ENCODE results near the gene LRRC52. TPM values are rescaled to one million over a fixed set of nuclear protein-coding genes. Genes with fewer than 3 reads are reported as not detected.

LRRC52 gene
- total RNA-seq, 1 donor from 2014 or later: 0.44 TPM

DNA sequence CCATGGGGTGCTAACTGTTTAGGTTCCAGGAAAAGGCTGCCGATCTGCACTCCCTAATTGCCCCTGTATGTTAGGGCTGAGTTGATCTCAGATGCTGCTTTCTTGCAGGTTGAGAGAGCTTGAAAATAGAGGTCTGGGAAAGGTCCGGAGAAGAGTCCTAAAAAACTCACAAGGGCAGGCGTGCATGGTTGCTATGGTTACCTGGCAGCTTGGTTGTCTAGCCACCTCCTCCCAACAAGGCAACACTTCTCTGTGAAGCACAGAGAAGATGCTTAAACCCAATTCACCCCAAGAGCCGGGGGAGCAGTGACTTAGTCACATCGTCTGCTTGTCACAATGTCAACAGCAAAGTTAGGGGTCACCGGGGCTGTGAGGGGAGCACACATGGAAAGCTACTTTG, 31.0 kb upstream of the LRRC52 start:
- no peak for TF ChIP-seq CTCF (IDR thresholded peaks at IDR 0.05)
- no peak overlapping the region for H3K4me3 ChIP-seq
- no peak for ATAC-seq
- DNase-seq: no peak
- H3K27ac ChIP-seq: no peak overlapping the region
- no peaks in the 10 kb centered on the region for H3K9me3 ChIP-seq
- intact Hi-C loops (cut with DNase I): no loop called here
- no peaks in the 10 kb centered on the region for H3K4me1 ChIP-seq
- H3K36me3 ChIP-seq: no peaks in the 10 kb centered on the region
- no peaks in the 10 kb centered on the region for H3K27me3 ChIP-seq (ENCODE audit: low read depth)

- no peak for TF ChIP-seq CTCF (IDR thresholded peaks at IDR 0.05)
- intact Hi-C loops (cut with DNase I): no loop called here
- no peak for ATAC-seq
- H3K27me3 ChIP-seq (ENCODE audit: low read depth): no peaks in the 10 kb centered on the region
- peaks cover 2% of the 10 kb centered on the region for H3K9me3 ChIP-seq
- no peak for DNase-seq
- no peak overlapping the region for H3K4me3 ChIP-seq
- H3K4me1 ChIP-seq: no peaks in the 10 kb centered on the region
- H3K36me3 ChIP-seq: no peaks in the 10 kb centered on the region
- H3K27ac ChIP-seq: no peak overlapping the region
Observed at GRCh38 chr1:165516469-165516868, 27.3 kb upstream of the LRRC52 start.

DNA sequence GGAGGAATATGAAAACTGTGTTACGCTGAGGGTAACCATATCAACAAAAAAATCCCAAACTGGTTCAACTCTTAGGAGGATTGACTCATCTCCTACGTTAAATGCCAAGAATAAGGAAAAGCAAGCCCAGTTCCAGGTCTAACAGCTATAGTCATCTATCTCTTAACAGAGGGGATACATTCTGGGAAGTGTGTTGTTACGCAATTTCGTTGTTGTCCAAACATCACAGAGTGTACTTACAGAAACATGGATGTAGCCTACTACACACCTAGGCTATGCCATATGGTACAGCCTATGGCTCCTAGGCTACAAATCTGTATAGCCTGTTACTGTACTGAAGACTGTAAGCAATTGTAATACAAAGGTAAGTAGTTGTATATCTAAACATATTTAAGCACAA, 23.2 kb upstream of the LRRC52 start:
- Histone ChIP-seq H3K4me3 (no peak overlapping the region), H3K4me1 (no peaks in the 10 kb centered on the region), H3K9me3 (peaks cover 10% of the 10 kb centered on the region), H3K27ac (no peak overlapping the region), H3K36me3 (no peaks in the 10 kb centered on the region), H3K27me3 (ENCODE audit: low read depth) (no peaks in the 10 kb centered on the region)
- DNase-seq: no peak
- TF ChIP-seq CTCF (IDR thresholded peaks at IDR 0.05): no peak
- no peak for ATAC-seq
- intact Hi-C loops (cut with DNase I): no loop called here

GRCh38 chr1:165524639-165525285, 19.0 kb upstream of the LRRC52 start:
- no peak for TF ChIP-seq CTCF (IDR thresholded peaks at IDR 0.05)
- H3K9me3 ChIP-seq: peaks cover 10% of the 10 kb centered on the region
- no peaks in the 10 kb centered on the region for H3K4me1 ChIP-seq
- DNase-seq (no peak), ATAC-seq (no peak)
- H3K27ac ChIP-seq: no peak overlapping the region
- intact Hi-C loops (cut with DNase I): no loop called here
- no peaks in the 10 kb centered on the region for H3K36me3 ChIP-seq
- no peak overlapping the region for H3K4me3 ChIP-seq
- no peaks in the 10 kb centered on the region for H3K27me3 ChIP-seq (ENCODE audit: low read depth)

DNA sequence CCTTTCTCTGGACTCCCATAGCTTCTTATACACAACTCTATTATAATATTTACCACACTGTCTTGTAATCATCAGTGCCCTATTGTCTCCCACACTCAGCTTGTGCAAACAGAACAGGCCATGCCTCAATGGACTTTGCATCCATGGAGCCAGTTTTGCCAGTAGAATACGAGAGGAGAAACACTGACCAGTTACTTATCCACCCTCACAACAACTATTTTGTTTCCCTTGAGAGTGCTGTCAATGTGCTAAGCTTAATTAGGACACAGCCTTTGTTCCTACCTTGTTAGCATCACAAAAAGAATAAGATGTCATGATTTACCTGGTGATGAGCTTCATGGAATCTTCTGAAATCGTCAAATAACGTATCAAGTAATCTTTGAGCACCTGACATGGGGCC, 18.1 kb upstream of the LRRC52 start:
- intact Hi-C loops (cut with DNase I): no loop called here
- TF ChIP-seq CTCF (IDR thresholded peaks at IDR 0.05): no peak
- H3K36me3 ChIP-seq: no peaks in the 10 kb centered on the region

More for the DNA sequence above, 18.1 kb upstream of the LRRC52 start:
- Histone ChIP-seq H3K27me3 (ENCODE audit: low read depth) (no peaks in the 10 kb centered on the region), H3K4me1 (no peaks in the 10 kb centered on the region), H3K4me3 (no peak overlapping the region), H3K27ac (no peak overlapping the region), H3K9me3 (peaks cover 10% of the 10 kb centered on the region)
- no peak for ATAC-seq
- DNase-seq: no peak

Measured in lower lobe of right lung (tissue), 2 donors.